OCI-LY3 (cell line): ENCODE measurements around the gene MAP3K5.

ENCODE experiments used
- H2AFZ ChIP-seq: fragments of 200-600, 300-600 bp; shearing (Covaris generic); 2 replicates; pipeline ENCODE4 v1.6.0; 2014; ENCODE audit warnings: antibody characterized with exemption, low read depth, low read length
- H3K27ac ChIP-seq: fragments of 200-600, 300-600 bp; sonication (generic); 2 replicates; pipeline ENCODE4 v1.5.1; 2014; ENCODE audit warnings: mild to moderate bottlenecking, low read length, moderate library complexity, mixed read lengths
- H3K27me3 ChIP-seq: fragments of 200-600, 300-600 bp; sonication (generic); 2 replicates; pipeline ENCODE4 v1.6.1; 2014; ENCODE audit warnings: low read depth, low read length, mixed read lengths
- H3K36me3 ChIP-seq: fragments of 200-600, 300-600 bp; sonication (generic); replicated peaks from 2 replicates; pipeline ENCODE3; 2014; ENCODE audit warnings: low read depth, low read length, mixed read lengths
- H3K4me1 ChIP-seq: fragments of 300-600, 200-600 bp; sonication (generic); 2 replicates; pipeline ENCODE4 v1.6.1; 2014; ENCODE audit warnings: low read length, mixed read lengths
- H3K4me2 ChIP-seq: fragments of 200-600, 300-600 bp; sonication (generic); 2 replicates; pipeline ENCODE4 v1.6.1; 2014; ENCODE audit warnings: low read length, mixed read lengths
- H3K4me3 ChIP-seq: fragments of 300-600, 200-600 bp; sonication (generic); 2 replicates; pipeline ENCODE4 v1.5.1; 2014; ENCODE audit warnings: antibody characterized with exemption, mild to moderate bottlenecking, low read length, moderate library complexity
- H3K79me2 ChIP-seq: fragments of 300-600, 200-600 bp; shearing (Covaris generic); 2 replicates; pipeline ENCODE4 v1.6.1; 2014; ENCODE audit warnings: mild to moderate bottlenecking, low read length, mixed read lengths
- H3K9ac ChIP-seq: fragments of 300-600, 200-600 bp; shearing (Covaris generic); 2 replicates; pipeline ENCODE4 v1.6.0; 2014; ENCODE audit warnings: mild to moderate bottlenecking, low read length, moderate library complexity
- H3K9me3 ChIP-seq: fragments of 200-600, 300-600 bp; shearing (Covaris generic); 2 replicates; pipeline ENCODE4 v1.6.1; 2014; ENCODE audit warnings: low read length, mixed read lengths; ENCODE audit not compliant: insufficient read depth
- H4K20me1 ChIP-seq: fragments of 200-600, 300-600 bp; sonication (generic); 2 replicates; pipeline ENCODE4 v1.6.1; 2016; ENCODE audit warnings: low read length, mixed read lengths; ENCODE audit not compliant: insufficient read depth
- EZH2phosphoT487 ChIP-seq: fragments of 200-600 bp; shearing (Covaris generic); IDR thresholded peaks from 2 replicates; pipeline ENCODE4 v1.6.1; 2018; ENCODE audit warnings: antibody characterized with exemption, mixed run types, low read depth
- TF ChIP-seq, protein P1 (sequence below): fragments of 200-600, 300-600 bp; sonication (generic); IDR thresholded peaks from 2 replicates; pipeline ENCODE4 v1.5.1; 2014; ENCODE audit warnings: antibody characterized with exemption, low read length, low read depth

MAP3K5 gene

DNA sequence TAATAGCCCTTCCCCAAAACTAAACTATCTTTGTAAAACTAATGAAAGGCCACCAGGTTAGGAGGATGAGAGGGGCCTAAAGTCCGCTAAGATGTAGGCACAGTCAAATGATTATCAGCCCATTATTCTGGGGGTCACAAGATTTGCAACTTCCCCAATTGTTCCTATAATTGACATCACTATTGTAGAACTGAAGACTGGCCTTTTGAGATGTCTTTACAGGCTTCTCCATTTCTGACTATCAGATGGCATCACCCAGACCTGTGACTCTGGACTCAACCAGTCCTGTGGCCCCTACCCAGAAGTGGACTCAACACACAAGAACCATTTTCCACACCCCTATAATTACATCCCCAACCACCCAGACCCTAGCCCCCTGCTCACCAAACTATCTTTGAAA is 180.5 kb downstream of the MAP3K5 start:
- TF ChIP-seq, protein P1, sequence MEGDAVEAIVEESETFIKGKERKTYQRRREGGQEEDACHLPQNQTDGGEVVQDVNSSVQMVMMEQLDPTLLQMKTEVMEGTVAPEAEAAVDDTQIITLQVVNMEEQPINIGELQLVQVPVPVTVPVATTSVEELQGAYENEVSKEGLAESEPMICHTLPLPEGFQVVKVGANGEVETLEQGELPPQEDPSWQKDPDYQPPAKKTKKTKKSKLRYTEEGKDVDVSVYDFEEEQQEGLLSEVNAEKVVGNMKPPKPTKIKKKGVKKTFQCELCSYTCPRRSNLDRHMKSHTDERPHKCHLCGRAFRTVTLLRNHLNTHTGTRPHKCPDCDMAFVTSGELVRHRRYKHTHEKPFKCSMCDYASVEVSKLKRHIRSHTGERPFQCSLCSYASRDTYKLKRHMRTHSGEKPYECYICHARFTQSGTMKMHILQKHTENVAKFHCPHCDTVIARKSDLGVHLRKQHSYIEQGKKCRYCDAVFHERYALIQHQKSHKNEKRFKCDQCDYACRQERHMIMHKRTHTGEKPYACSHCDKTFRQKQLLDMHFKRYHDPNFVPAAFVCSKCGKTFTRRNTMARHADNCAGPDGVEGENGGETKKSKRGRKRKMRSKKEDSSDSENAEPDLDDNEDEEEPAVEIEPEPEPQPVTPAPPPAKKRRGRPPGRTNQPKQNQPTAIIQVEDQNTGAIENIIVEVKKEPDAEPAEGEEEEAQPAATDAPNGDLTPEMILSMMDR: no peak
- TF ChIP-seq EZH2phosphoT487: no peak
- Histone ChIP-seq H2AFZ (no peak overlapping the region), H4K20me1 (no peaks in the 10 kb centered on the region), H3K27me3 (no peaks in the 10 kb centered on the region), H3K4me1 (peaks cover 3% of the 10 kb centered on the region; the same call in 1 of the 2 replicates), H3K79me2 (no peaks in the 10 kb centered on the region), H3K9ac (no peak overlapping the region), H3K27ac (no peak overlapping the region), H3K4me2 (no peak overlapping the region), H3K36me3 (no peaks in the 10 kb centered on the region), H3K4me3 (no peak overlapping the region), H3K9me3 (no peaks in the 10 kb centered on the region)

DNA sequence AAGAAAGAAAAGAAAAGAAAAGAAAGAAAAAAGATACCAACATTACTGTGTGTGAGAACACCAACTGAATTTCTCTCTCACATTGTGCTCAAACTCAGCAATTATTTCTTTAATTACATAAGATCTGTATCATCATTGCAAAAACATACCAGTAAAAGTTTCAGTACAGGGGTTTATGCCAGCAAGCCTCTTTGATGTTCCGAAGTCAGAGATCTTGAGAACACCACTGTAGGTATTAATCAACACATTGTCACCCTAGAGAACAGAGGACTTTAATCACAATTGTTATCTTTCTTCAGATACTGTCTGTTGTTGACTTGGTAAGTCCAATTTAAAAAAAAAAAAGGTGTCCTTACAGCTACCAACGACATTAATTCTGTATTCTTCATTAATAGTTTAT is 181.1 kb downstream of the MAP3K5 start:
- Histone ChIP-seq H3K36me3 (no peaks in the 10 kb centered on the region), H3K4me2 (no peak overlapping the region), H3K79me2 (no peaks in the 10 kb centered on the region), H3K9ac (no peak overlapping the region), H3K27ac (no peak overlapping the region), H3K9me3 (no peaks in the 10 kb centered on the region), H3K4me1 (peaks cover 3% of the 10 kb centered on the region; the same call in 1 of the 2 replicates), H2AFZ (no peak overlapping the region), H3K27me3 (no peaks in the 10 kb centered on the region), H3K4me3 (no peak overlapping the region), H4K20me1 (no peaks in the 10 kb centered on the region)
- TF ChIP-seq, protein P1: no peak
- no peak for TF ChIP-seq EZH2phosphoT487

DNA sequence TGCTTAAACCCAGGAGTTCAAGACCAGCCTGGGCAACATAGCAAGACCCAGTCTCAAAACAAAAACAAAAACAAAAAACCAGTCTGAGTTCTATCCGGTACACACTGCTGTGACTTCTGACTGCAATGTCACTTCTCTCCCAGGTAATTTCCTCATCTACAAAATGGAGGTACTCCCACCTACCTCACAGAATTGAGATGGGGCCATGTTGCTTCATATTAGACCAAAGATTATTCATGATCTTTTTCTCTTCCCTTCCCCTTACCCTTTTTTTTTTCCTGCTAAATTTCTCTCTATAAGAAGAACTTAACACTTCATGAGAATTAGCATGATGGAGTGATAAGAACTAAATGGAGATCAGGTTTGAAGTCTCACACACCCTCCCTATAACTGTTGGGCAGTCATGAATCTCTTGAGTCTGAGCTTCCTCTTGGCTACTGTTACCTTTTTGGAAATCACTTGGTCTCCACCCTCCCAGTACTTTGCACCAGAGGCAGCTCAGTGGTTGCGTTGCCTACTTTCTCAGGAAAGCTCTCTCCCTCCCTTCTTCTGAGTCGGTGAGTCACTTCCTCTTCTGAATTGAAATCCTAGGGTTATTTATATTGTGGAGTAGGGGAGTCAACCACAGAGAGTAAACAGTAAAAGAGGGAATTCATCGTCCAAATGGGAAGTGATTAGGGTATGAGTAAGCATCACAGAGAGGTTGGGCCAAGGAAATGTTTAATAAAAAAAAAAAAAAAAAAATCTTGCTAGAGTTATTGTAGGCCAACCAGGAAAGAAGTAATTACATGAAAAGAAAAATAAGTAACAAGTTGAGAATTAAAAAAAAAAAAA is 182.2 kb downstream of the MAP3K5 start:
- H3K9me3 ChIP-seq: no peaks in the 10 kb centered on the region
- H3K79me2 ChIP-seq: no peaks in the 10 kb centered on the region
- no peak overlapping the region for H3K4me2 ChIP-seq
- no peak overlapping the region for H3K27ac ChIP-seq
- TF ChIP-seq, protein P1: no peak
- TF ChIP-seq EZH2phosphoT487: no peak
- no peak overlapping the region for H3K9ac ChIP-seq
- no peaks in the 10 kb centered on the region for H3K27me3 ChIP-seq
- no peak overlapping the region for H2AFZ ChIP-seq
- no peaks in the 10 kb centered on the region for H3K36me3 ChIP-seq
- peaks cover 3% of the 10 kb centered on the region; the same call in 1 of the 2 replicates for H3K4me1 ChIP-seq
- no peaks in the 10 kb centered on the region for H4K20me1 ChIP-seq
- no peak overlapping the region for H3K4me3 ChIP-seq

DNA sequence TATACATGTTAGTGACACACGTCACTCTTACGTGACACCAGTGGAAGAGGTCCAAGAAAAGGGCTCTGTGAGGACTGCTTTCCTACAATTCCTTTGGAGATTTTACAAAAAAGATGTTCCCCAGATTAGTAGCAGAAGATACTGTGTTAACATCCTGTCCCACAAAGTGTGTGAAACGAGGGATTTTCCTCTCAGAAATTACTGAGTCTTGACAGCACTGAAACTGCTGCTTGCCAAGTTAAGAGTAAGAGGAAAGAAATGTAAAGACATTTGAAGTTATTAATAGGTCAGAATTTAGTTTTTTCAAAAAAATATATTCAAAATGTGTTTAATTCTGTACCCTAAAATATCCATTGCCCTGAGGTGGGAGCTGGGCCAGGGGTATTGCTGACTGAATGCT is 183.3 kb downstream of the MAP3K5 start:
- H3K9ac ChIP-seq: no peak overlapping the region
- no peaks in the 10 kb centered on the region for H3K27me3 ChIP-seq
- no peaks in the 10 kb centered on the region for H3K9me3 ChIP-seq
- no peak overlapping the region for H2AFZ ChIP-seq
- H3K27ac ChIP-seq: no peak overlapping the region
- TF ChIP-seq, protein P1: no peak
- TF ChIP-seq EZH2phosphoT487: no peak
- no peak overlapping the region for H3K4me2 ChIP-seq
- peaks cover 3% of the 10 kb centered on the region; the same call in 1 of the 2 replicates for H3K4me1 ChIP-seq
- H3K36me3 ChIP-seq: no peaks in the 10 kb centered on the region
- H4K20me1 ChIP-seq: no peaks in the 10 kb centered on the region
- no peaks in the 10 kb centered on the region for H3K79me2 ChIP-seq
- no peak overlapping the region for H3K4me3 ChIP-seq
